Spinal cord (tissue), 10 donors: ENCODE results near the gene RRAGD. TPM values are rescaled to one million over a fixed set of nuclear protein-coding genes. Genes with fewer than 3 reads are reported as not detected.

Experiments
- DNase-seq, 6 donors: peaks; one replicate each; pipeline versions ENCODE4 v3.0.0 to v3.0.0-alpha.2; 2013 to 2015; ENCODE audit warnings: low spot score in 6 of 6, low read depth in 4 of 6
- H3K27ac ChIP-seq: one replicate; pipeline ENCODE4 v1.5.1; 2013; ENCODE audit warnings: low read depth, low read length, control low read depth
- H3K27me3 ChIP-seq: one replicate; pipeline ENCODE4 v1.6.1; 2013; ENCODE audit warnings: low read length; ENCODE audit not compliant: control insufficient read depth, insufficient read depth
- H3K36me3 ChIP-seq: one replicate; pipeline ENCODE4 v1.6.1; 2013; ENCODE audit warnings: low read length; ENCODE audit not compliant: control insufficient read depth, insufficient read depth
- H3K4me1 ChIP-seq: one replicate; pipeline ENCODE4 v1.6.1; 2013; ENCODE audit warnings: low read length; ENCODE audit not compliant: control insufficient read depth, insufficient read depth
- H3K4me3 ChIP-seq: one replicate; pipeline ENCODE4 v1.5.1; 2013; ENCODE audit warnings: low read depth, low read length, control low read depth
- H3K9me3 ChIP-seq: one replicate; pipeline ENCODE4 v1.6.1; 2013; ENCODE audit warnings: low read length; ENCODE audit not compliant: control insufficient read depth, insufficient read depth
- WGBS: methylation state at CpG from one replicate; pipeline ENCODE4 v1.1.5; 2013; ENCODE audit warnings: missing lambda C conversion rate; ENCODE audit not compliant: insufficient coverage; 5-methylcytosine and 5-hydroxymethylcytosine counted together
- polyA plus RNA-seq, 2 donors: library from polyadenylated mRNA; unstranded; fragments of 120-200 nt; gene quantifications; one replicate each; pipeline ENCODE4 v1.2.1, GENCODE V29; 2013; ENCODE audit not compliant: insufficient read length in 2 of 2
- total RNA-seq, 2 donors: library from RNA; depleted of rRNA in 1 of 2; stranded (reverse); fragments of 120-200 nt in 1 of 2; fragments of >200 nt in 1 of 2; gene quantifications; one replicate each; pipeline versions ENCODE4 v1.2.3 to v1.2.4, GENCODE V29; 2013 to 2014
- donor health status: healthy.

RRAGD gene
- total and polyA plus RNA-seq, 4 donors, result 44.6 to 86.3 (median 53.7) TPM

DNA sequence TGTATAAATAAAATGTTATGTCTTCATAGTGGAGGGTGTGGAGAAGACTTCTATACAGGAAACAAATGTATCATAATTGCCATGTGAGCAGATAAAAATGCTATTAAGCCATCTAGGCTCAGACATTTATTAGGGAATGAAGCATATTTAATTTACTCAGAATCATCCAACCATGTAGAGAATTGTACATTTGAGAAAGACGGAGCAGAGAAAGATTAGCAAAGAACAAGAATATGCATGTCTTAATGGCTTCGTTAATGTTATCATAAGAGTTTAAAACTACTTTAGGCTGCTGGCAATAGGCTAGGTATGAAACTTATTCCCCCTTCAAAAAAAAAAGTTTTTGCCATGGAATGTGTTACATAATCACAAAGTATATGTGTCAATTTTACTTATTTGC lies 26.9 kb upstream of the RRAGD start:
- Histone ChIP-seq H3K9me3 (no peaks in the 10 kb centered on the region), H3K27me3 (no peaks in the 10 kb centered on the region), H3K36me3 (no peaks in the 10 kb centered on the region), H3K27ac (no peak overlapping the region), H3K4me1 (no peaks in the 10 kb centered on the region), H3K4me3 (no peak overlapping the region)
- DNase-seq, result peak in 1 of 6 donors; percentile 57
- WGBS, result no CpG with 5 or more reads among the region's 2 CpGs

DNA sequence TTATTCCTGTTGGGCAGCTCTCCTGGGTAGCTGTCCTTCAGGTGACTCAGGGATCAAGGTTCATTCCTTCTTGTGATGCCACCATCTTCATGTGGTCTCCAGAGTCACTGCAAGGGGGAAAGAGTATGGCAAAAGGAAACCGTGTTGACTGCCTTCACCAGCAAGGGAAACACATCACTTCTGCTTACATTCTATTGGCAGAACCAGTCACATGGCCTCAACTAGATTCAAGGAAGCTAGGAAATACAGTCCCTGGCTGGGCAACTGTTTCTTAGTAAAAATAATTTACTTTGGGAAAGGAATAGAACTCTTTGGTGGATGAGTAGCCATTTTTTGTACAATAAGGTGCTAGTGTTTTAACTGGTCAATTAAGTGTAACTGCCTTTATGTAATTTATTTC lies 26.2 kb upstream of the RRAGD start:
- H3K27me3 ChIP-seq, result no peaks in the 10 kb centered on the region
- H3K36me3 ChIP-seq, result no peaks in the 10 kb centered on the region
- no peak overlapping the region for H3K4me3 ChIP-seq
- no peak for DNase-seq
- no CpG with 5 or more reads among the region's 1 CpG for WGBS
- no peaks in the 10 kb centered on the region for H3K9me3 ChIP-seq
- no peak overlapping the region for H3K27ac ChIP-seq
- H3K4me1 ChIP-seq, result peaks cover 5% of the 10 kb centered on the region

DNA sequence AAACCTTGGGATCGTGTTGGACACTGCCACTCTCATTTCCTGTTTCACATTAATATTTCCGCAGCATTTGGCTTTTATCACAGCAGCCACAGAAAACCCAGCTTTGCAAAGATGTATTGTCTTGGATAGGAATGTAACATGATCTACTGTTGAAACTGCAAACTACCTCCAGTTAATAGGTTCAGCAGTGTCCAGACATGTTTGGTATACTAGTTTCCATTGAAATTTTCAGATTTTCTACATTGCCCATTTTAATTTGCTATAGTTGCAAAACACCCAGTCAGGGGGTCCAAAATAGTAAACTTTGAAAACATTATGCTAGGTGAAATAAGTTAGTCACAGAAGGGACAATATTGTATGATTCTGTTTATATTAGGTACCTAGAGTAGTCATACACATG lies 24.2 kb upstream of the RRAGD start:
- H3K27me3 ChIP-seq, result no peaks in the 10 kb centered on the region
- no peaks in the 10 kb centered on the region for H3K9me3 ChIP-seq
- no peak overlapping the region for H3K27ac ChIP-seq
- no peak for DNase-seq
- WGBS, result no CpG with 5 or more reads among the region's 2 CpGs
- H3K4me1 ChIP-seq, result peaks cover 8% of the 10 kb centered on the region
- H3K36me3 ChIP-seq, result no peaks in the 10 kb centered on the region
- no peak overlapping the region for H3K4me3 ChIP-seq

DNA sequence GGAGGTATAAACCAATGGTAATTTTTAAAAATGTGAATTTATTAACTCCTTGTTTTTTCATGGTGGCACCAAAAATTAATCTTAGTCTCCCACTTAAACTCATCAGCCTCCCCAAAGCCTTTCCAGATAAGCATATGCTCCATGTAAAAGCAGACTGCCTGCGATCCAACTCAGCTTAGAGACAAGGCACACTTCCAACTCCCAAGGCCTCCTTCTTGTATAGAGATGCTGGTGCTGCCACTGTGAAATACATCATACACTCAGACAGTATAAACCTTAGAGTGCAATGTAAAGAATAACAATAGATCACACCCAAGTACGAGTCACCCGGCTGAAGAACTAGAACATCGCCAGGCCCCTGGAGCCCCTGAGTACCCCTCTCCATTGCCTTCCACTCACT lies 22.9 kb upstream of the RRAGD start:
- no peak overlapping the region for H3K4me3 ChIP-seq
- H3K4me1 ChIP-seq, result peaks cover 16% of the 10 kb centered on the region
- no peaks in the 10 kb centered on the region for H3K27me3 ChIP-seq
- peak in 1 of 6 donors; percentile 81 for DNase-seq
- H3K27ac ChIP-seq, result no peak overlapping the region
- 76% methylated on average over 3 of the region's 4 CpGs for WGBS
- no peaks in the 10 kb centered on the region for H3K36me3 ChIP-seq
- no peaks in the 10 kb centered on the region for H3K9me3 ChIP-seq

DNA sequence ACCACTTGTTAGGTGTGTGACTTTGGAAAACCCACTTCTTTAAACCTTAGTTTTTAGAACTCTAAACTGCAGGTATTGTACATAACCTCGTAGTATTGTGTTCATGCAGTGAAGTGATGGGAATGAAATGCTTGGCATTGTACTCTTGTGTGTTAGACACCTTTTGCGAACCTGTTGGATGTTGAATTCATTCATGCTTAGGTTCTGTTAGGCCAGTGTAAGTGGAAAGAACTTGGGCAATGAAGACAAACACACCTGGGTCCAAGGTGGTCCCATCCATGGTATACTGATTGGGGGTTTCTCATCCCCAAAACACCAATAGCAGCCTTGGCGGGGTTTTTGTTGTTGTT lies 22.1 kb upstream of the RRAGD start:
- DNase-seq, result no peak
- H3K36me3 ChIP-seq, result no peaks in the 10 kb centered on the region
- 48% methylated on average over 2 of the region's 3 CpGs for WGBS
- no peaks in the 10 kb centered on the region for H3K27me3 ChIP-seq
- no peak overlapping the region for H3K27ac ChIP-seq
- peak overlapping the region; percentile 58 for H3K4me3 ChIP-seq
- no peaks in the 10 kb centered on the region for H3K9me3 ChIP-seq
- peaks cover 16% of the 10 kb centered on the region for H3K4me1 ChIP-seq

DNA sequence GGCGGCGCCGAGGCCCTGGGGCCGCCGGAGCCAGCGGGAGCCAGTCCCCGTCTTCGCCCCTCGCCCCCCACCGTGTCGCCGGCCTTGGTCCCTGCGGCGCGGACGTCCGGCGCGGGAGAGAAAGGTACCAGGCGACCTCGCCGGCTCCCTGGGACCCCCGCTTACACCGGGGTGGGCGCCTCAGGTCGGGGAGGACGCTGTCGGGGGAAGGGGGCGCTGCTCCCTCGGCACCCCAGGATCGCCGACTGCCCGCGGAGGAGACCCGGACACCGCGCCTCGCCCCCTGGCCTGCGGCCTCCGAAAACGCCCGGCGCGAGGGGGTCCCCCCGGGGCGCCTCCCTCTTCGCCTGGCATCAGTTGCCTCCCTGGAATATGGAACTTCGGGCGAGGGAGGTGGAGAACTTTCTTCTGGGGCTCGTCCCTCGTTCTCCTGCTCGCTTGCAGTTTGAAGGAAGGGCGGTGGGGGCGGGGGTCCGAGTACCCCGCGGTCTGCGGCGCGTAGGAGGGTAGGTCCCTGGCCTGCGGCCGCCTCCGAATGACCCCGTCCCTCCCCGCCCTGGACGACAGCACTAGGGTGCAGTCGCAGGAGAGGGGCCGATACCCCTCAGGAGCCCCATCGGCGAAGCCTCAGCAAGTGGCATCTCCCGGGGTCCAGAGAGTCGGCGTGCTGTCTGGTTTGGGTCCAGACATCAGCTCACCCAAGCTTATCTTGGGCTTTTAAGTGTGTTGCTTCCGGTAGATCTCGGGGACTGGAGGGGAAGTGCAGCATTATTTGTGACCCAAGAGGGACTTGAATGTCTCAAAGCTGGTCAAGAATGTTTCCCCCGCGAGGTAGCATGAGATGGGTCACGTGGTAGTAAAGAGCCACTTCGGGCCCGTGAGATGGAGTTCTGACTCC lies 21.4 kb upstream of the RRAGD start:
- Histone ChIP-seq H3K4me3 (peak overlapping the region; percentile 58), H3K9me3 (no peaks in the 10 kb centered on the region), H3K36me3 (no peaks in the 10 kb centered on the region), H3K4me1 (peaks cover 16% of the 10 kb centered on the region), H3K27me3 (no peaks in the 10 kb centered on the region), H3K27ac (no peak overlapping the region)
- under 1% methylated on average over 74 of the region's 80 CpGs for WGBS
- DNase-seq, result peak in 2 of 6 donors; percentile 50 to 51

DNA sequence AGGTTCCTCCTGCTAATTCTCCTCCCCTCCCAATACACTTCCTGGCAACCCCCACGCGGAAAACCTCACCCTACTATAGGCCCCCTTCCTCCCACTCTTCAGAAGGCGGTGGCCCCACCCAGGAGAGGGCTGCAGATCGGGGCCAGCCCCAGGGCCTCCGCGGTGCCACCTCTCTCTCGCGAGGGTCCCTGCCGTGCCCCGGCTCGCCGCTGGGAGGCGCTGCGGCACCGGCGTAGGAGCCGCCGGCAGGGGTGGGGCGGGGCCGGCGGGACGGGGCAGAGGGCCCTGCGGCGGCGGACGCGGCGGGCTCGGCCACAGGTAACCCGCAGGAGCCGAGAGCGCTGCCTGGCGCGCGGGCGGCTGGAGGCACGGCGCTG lies 20.8 kb upstream of the RRAGD start, which contains the start of gene ANKRD6:
ANKRD6 (plus strand) TSS at position 278 of the 377 bp plus-strand sequence. CDS start 133,825 bp downstream, outside the sequence.
- H3K4me1 ChIP-seq, result peaks cover 16% of the 10 kb centered on the region
- H3K27ac ChIP-seq, result no peak within 1 kb of the TSS
- peak within 1 kb of the TSS; percentile 58 for H3K4me3 ChIP-seq
- WGBS, result under 1% methylated on average over 38 of the region's 38 CpGs
- H3K9me3 ChIP-seq, result no peaks in the 10 kb centered on the region
- H3K27me3 ChIP-seq, result no peaks in the 10 kb centered on the region
- peak in 2 of 6 donors; percentile 83 to 86 for DNase-seq
- H3K36me3 ChIP-seq, result no peaks in the 10 kb centered on the region

DNA sequence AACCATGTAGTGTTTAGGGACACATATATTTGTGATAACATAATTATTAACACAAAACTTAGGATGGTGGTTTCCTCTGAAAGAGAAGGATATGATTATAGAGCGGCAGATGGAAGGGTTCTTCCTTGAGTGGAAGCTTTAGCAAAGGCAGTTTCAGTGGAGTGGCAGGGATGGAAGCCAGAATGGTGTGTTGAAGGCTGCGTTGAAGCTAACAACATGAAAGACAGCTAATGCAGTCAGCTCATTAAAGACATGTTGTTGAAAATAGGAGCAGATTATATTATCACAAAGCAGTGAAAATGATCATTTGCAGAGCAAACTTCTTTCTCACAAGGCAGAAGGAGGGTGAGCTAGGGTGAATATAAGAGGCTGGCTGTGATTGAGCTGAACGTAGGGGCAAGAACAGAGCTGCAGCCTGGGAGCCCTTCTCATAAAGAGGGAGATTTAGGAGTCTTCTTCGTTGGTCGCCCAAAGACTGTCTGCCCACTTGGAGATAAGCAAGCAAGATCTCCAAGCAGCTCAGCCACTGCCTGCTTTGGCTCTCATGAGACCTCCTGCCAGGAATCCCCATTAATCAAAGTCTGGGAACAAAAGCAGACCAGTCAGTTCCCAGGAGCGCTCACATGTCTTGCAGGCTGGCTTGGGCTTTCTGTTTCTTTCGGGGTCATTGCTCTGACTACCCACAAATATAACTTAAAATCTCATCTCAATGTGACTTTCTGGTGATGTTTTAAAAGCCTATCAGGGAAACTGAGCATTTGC lies 18.3 kb upstream of the RRAGD start:
- Histone ChIP-seq H3K4me3 (no peak overlapping the region), H3K9me3 (no peaks in the 10 kb centered on the region), H3K4me1 (peaks cover 16% of the 10 kb centered on the region), H3K27ac (peak overlapping the region; percentile 16), H3K27me3 (no peaks in the 10 kb centered on the region), H3K36me3 (no peaks in the 10 kb centered on the region)
- 17% methylated on average over 6 of the region's 7 CpGs for WGBS
- peak in 2 of 6 donors; percentile 82 for DNase-seq

DNA sequence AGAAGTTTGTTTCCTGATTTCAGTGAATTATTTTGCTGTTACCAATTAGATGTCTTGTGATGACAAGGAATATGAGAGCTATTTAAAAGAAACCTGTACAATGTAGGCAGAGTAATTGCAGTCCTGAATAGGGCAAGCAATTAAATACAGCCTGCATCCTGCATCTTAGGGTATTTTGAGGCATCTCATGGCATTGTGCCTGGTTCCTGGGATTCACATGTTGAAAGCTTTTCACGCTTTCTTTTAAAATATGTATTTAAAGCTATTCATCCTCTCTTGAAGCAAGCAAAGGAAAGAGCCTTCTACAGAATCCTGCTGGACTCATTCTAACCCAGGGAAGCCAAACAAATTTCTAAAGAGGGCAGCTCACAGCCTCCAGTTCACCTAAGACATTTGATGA lies 4.7 kb upstream of the RRAGD start:
- H3K4me1 ChIP-seq, result peaks cover 10% of the 10 kb centered on the region
- DNase-seq, result peak in 1 of 6 donors; percentile 66
- H3K36me3 ChIP-seq, result no peaks in the 10 kb centered on the region
- WGBS, result no CpG with 5 or more reads among the region's 1 CpG
- H3K9me3 ChIP-seq, result no peaks in the 10 kb centered on the region
- no peaks in the 10 kb centered on the region for H3K27me3 ChIP-seq
- H3K4me3 ChIP-seq, result no peak overlapping the region
- H3K27ac ChIP-seq, result no peak overlapping the region
